ENCODE results near the gene BPIFB4.
"Not testable (repeated sequence)": the region's sequence is repeated elsewhere in the genome, so short reads cannot be mapped to it uniquely, and the experiment has no call there.

BPIFB4 gene

DNA sequence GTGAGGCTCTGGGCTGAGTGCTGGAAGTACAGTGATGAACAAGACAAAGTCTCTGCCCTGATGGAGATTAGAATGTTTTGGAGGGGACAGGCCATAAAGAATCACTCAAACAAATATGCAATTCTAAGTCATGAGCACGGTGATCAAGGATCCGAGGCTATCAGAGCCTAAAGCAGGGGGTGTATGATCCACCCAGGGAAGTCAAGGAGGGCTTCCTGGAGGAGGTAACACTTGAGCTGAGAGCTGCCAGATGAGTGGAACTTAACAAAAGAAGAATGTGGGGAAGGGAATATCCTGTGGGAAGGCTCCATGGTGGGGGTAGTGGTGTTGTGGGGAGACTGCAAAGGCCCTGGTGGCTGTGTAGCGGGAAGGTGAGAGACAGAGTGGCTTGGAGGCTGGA, 12.2 kb downstream of the BPIFB4 start:
- H3K4me1 Mint-ChIP-seq (ENCODE audit: low read depth): peaks cover 2% of the 10 kb centered on the region
- no peaks in the 10 kb centered on the region for H3K9me3 Mint-ChIP-seq
- H3K4me3 Mint-ChIP-seq: no peak overlapping the region
- DNase-seq: no peak
- no peak overlapping the region for H3K27ac Mint-ChIP-seq
- H3K36me3 Mint-ChIP-seq (ENCODE audit: low read depth): no peaks in the 10 kb centered on the region
- H3K27me3 Mint-ChIP-seq: no peaks in the 10 kb centered on the region

DNA sequence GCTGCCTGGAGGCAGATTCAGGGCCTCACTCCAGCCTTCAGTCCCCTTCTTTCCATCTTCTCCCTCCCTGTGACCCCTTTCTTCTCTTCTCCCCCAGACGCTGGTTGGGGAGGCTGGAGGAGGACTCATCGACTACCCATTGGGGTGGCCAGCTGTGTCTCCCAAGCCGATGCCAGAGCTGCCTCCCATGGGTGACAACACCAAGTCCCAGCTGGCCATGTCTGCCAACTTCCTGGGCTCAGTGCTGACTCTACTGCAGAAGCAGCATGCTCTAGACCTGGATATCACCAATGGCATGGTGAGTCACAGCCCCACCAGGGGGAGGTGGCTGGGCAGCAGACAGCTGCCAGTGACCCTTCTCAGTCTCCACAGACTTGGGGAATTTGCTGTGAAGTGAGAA, 12.9 kb downstream of the BPIFB4 start:
- no peak for DNase-seq
- Mint-ChIP-seq H3K27me3 (no peaks in the 10 kb centered on the region), H3K9me3 (no peaks in the 10 kb centered on the region), H3K36me3 (ENCODE audit: low read depth) (no peaks in the 10 kb centered on the region), H3K27ac (no peak overlapping the region), H3K4me1 (ENCODE audit: low read depth) (peaks cover 2% of the 10 kb centered on the region), H3K4me3 (no peak overlapping the region)

DNA sequence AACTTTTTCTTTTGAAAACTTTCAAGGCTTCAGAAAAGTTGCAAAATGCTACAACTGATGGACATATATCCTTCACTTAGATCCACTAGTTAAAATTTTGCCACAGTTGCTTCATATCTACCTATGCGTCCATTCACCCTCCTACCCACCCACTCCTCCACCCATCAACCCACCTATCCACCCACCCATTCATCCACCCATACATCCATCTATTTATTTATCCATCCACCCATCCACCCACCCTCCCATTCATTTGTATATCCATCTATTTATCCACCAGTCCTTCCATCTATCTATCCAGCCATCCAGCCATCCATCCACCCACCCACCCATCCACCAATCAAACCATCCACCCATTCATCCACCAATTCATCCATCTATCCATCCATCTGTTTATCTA, 13.6 kb downstream of the BPIFB4 start:
- H3K4me3 Mint-ChIP-seq: no peak overlapping the region
- DNase-seq: no peak
- H3K27me3 Mint-ChIP-seq: no peaks in the 10 kb centered on the region
- H3K4me1 Mint-ChIP-seq (ENCODE audit: low read depth): peaks cover 2% of the 10 kb centered on the region
- H3K27ac Mint-ChIP-seq: no peak overlapping the region
- H3K9me3 Mint-ChIP-seq: no peaks in the 10 kb centered on the region
- H3K36me3 Mint-ChIP-seq (ENCODE audit: low read depth): no peaks in the 10 kb centered on the region

- H3K9me3 Mint-ChIP-seq: no peaks in the 10 kb centered on the region
- no peak overlapping the region for H3K27ac Mint-ChIP-seq
- H3K27me3 Mint-ChIP-seq: no peaks in the 10 kb centered on the region
- peaks cover 2% of the 10 kb centered on the region for H3K4me1 Mint-ChIP-seq (ENCODE audit: low read depth)
- no peak overlapping the region for H3K4me3 Mint-ChIP-seq
- no peaks in the 10 kb centered on the region for H3K36me3 Mint-ChIP-seq (ENCODE audit: low read depth)
- DNase-seq: no peak
These were observed 14.1 kb downstream of the BPIFB4 start for GRCh38 chr20:33093582-33093981.

DNA sequence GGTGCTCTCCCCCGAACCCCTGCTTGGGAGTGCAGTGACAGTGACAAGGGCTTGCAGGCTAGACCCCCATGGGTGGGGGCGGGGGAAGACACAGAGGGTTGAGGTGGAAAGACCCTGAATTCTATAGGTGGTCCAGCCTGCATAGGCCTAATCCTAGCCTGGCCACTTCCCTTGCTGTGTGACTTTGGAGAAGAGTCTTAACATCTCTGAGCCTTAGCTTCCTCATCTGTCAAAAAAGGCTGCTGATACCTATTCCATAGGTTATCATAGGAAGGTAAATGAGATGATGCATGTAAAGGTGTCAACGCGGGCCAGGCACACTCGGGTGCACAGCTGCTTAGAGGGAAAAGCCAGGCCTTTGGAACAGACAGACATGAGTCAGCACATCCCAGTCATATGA, 15.8 kb downstream of the BPIFB4 start:
- no peaks in the 10 kb centered on the region for H3K9me3 Mint-ChIP-seq
- peaks cover 2% of the 10 kb centered on the region for H3K4me1 Mint-ChIP-seq (ENCODE audit: low read depth)
- no peak for DNase-seq
- no peaks in the 10 kb centered on the region for H3K36me3 Mint-ChIP-seq (ENCODE audit: low read depth)
- no peaks in the 10 kb centered on the region for H3K27me3 Mint-ChIP-seq
- no peak overlapping the region for H3K4me3 Mint-ChIP-seq
- H3K27ac Mint-ChIP-seq: no peak overlapping the region

GRCh38 chr20:33095902-33096584, 16.6 kb downstream of the BPIFB4 start:
- H3K4me1 Mint-ChIP-seq (ENCODE audit: low read depth): not testable (repeated sequence)

GRCh38 chr20:33097001-33097400, 17.6 kb downstream of the BPIFB4 start:
- DNase-seq: no peak
- H3K27ac Mint-ChIP-seq: no peak overlapping the region
- H3K36me3 Mint-ChIP-seq (ENCODE audit: low read depth): no peaks in the 10 kb centered on the region
- H3K4me1 Mint-ChIP-seq (ENCODE audit: low read depth): peaks cover 2% of the 10 kb centered on the region
- no peaks in the 10 kb centered on the region for H3K27me3 Mint-ChIP-seq
- H3K9me3 Mint-ChIP-seq: no peaks in the 10 kb centered on the region
- no peak overlapping the region for H3K4me3 Mint-ChIP-seq

More at GRCh38 chr20:33095902-33096584, 16.6 kb downstream of the BPIFB4 start:
- H3K27me3 Mint-ChIP-seq; H3K9me3 Mint-ChIP-seq; H3K27ac Mint-ChIP-seq; H3K4me3 Mint-ChIP-seq; H3K36me3 Mint-ChIP-seq (ENCODE audit: low read depth): not testable (repeated sequence)
- DNase-seq: peak; percentile 34

- Mint-ChIP-seq H3K27me3 (no peaks in the 10 kb centered on the region), H3K4me3 (no peak overlapping the region), H3K27ac (no peak overlapping the region), H3K4me1 (ENCODE audit: low read depth) (peaks cover 2% of the 10 kb centered on the region), H3K36me3 (ENCODE audit: low read depth) (no peaks in the 10 kb centered on the region), H3K9me3 (no peaks in the 10 kb centered on the region)
- DNase-seq: no peak
These were observed 20.5 kb downstream of the BPIFB4 start for GRCh38 chr20:33099843-33100538.

DNA sequence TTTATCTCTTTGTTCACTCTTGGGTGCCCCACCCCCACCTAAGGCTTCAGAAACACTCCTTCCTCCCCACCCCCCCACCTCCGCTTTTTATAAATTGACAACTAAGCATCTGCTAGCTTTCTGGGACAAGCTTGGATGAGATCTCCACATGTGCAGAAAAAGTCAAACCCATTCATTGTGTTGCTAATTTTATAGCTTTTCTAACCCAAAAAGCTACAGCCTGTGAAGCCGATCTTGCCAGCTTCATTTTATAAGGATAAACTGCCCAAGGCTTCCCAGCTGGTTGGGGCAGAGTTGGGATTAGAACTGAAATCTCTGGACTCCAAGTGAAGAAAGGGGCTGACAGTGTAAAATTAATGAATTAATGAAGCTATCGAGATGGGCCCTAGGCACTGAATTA, 24.1 kb downstream of the BPIFB4 start:
- H3K27me3 Mint-ChIP-seq: no peaks in the 10 kb centered on the region
- no peak overlapping the region for H3K4me3 Mint-ChIP-seq
- H3K4me1 Mint-ChIP-seq (ENCODE audit: low read depth): no peaks in the 10 kb centered on the region
- no peaks in the 10 kb centered on the region for H3K36me3 Mint-ChIP-seq (ENCODE audit: low read depth)
- H3K27ac Mint-ChIP-seq: no peak overlapping the region
- H3K9me3 Mint-ChIP-seq: no peaks in the 10 kb centered on the region
- DNase-seq: no peak

DNA sequence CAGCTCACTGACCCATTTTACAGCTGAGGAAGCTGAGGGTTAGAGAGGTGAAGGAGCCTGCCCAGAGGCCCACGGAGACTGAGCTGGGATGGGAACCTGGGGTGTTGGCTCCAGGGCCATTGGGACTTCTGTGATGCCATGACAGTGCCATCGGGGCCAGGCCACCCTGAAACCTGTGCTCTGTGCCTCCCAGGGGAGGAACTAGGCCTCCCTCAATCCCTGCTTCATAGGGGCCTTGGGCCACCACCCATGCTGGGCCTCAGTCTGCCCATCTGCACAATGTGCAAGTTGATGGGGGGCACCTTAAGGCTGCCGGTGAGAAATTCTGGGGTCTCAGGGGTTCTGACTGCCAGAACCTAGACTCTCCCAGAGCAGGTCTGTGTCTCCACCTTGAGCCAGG, 24.9 kb downstream of the BPIFB4 start:
- Mint-ChIP-seq H3K4me1 (ENCODE audit: low read depth) (no peaks in the 10 kb centered on the region), H3K4me3 (no peak overlapping the region), H3K27ac (no peak overlapping the region), H3K9me3 (no peaks in the 10 kb centered on the region), H3K36me3 (ENCODE audit: low read depth) (no peaks in the 10 kb centered on the region), H3K27me3 (no peaks in the 10 kb centered on the region)
- DNase-seq: no peak

DNA sequence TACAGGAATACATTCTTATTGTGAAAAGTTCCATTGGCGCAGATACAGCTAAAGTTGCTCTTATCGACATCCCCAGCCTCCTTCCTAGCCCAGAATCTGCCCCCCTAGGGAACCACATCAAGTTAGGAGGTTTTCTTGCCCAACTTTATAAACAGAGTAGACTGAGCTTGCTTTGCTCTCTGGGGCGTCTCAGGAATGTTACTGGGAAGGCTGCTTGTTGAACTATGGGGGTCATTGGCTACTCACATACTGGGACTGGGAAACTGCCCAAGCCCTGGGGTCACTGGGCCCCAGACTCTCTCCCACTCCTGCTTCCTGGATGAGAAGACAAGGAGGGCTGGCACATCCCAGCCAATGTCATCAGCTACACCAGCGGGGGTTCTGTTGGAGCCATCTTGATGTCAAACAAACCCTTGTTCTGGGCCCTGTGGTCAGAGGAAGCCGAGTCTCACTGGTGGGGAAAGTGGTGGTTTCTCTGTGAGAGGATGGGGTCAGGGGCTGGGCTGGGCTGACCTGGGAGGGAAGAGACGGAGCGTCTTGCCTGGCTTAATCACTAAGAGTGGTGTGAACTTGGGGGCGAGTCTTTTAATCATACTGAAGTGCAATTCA, 26.0 kb downstream of the BPIFB4 start:
- H3K9me3 Mint-ChIP-seq: no peaks in the 10 kb centered on the region
- no peak for DNase-seq
- no peaks in the 10 kb centered on the region for H3K4me1 Mint-ChIP-seq (ENCODE audit: low read depth)
- H3K27ac Mint-ChIP-seq: no peak overlapping the region
- H3K27me3 Mint-ChIP-seq: no peaks in the 10 kb centered on the region
- no peaks in the 10 kb centered on the region for H3K36me3 Mint-ChIP-seq (ENCODE audit: low read depth)
- H3K4me3 Mint-ChIP-seq: no peak overlapping the region

DNA sequence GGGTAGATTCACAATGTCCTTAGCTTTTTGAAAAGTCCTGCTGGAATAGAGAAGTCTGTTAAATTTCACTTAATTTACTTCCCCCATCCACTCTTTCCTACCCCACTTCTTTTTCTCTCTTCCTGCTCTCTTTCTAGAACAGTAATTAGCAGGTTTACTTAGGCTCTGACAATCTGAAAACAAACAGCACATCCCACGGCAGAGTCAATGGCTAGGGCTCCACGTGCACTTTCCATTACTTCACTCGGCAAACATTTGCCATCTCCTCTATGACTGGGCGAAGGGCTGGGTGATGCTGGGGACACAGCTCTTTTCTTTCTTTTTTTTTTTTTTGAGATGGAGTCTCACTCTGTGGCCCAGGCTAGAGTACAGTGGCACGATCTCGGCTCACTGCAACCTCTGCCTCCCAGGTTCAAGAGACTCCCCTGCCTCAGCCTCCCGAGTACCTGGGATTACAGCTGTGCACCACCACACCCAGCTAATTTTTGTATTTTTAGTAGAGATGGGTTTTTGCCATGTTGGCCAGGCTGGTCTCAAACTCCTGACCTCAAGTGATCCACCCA, 26.7 kb downstream of the BPIFB4 start:
- not testable (repeated sequence) for H3K27ac Mint-ChIP-seq; DNase-seq; H3K27me3 Mint-ChIP-seq; H3K9me3 Mint-ChIP-seq; H3K4me3 Mint-ChIP-seq; H3K4me1 Mint-ChIP-seq (ENCODE audit: low read depth); H3K36me3 Mint-ChIP-seq (ENCODE audit: low read depth)

DNA sequence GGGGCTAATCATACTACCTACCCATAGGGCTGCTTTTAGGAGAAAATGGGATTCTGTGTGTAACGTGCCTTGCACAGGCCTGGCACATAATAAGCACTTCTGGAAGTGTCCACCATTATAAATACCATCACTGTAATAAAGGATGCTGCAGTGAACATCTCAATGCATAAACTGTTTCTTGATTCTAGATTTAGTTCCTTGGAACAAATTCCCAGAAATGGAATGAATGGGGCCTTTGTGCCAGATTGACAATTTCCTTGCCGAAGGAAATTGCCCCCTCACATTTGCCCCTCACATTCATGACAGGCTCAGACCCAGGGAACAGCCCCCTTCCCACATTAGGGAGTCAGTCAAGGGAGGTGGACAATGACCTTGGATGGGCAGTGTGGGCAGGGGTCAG, 29.2 kb downstream of the BPIFB4 start:
- no peak overlapping the region for H3K4me3 Mint-ChIP-seq
- no peaks in the 10 kb centered on the region for H3K27me3 Mint-ChIP-seq
- H3K36me3 Mint-ChIP-seq (ENCODE audit: low read depth): no peaks in the 10 kb centered on the region
- H3K27ac Mint-ChIP-seq: no peak overlapping the region
- no peaks in the 10 kb centered on the region for H3K4me1 Mint-ChIP-seq (ENCODE audit: low read depth)
- no peaks in the 10 kb centered on the region for H3K9me3 Mint-ChIP-seq
- no peak for DNase-seq

DNA sequence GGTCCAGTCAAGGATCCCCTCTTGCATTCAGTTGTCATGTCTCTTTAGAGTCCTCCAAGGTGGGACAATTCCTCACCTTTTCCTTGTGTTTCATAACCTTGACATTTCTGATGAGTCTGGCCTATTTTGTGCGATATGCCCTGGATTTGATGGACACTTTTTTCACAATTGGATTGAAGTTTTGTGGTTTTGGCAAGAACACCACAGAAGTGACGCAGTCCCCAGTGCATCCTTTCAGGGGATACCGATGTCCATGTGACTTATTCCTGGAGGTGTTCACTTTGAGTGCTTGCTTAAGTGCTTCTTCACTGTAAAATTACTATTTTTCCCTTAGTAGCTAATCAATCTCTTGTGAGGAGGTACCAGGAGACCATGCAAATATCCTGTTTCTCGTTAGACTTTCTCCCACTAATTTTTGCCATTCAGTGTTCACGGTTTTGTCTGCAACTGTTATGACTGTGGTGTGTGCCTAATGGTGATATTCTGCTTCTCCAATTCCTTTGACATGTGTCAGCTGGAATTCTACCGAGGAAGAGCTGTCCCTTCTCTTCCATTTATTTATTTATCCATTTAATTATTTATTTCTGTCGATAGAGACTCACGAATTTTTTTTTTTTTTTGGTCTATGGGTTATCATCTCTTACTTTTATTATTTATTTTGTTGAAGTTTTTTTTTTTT, 30.8 kb downstream of the BPIFB4 start:
- H3K27ac Mint-ChIP-seq: no peak overlapping the region
- no peaks in the 10 kb centered on the region for H3K36me3 Mint-ChIP-seq (ENCODE audit: low read depth)
- no peaks in the 10 kb centered on the region for H3K4me1 Mint-ChIP-seq (ENCODE audit: low read depth)
- no peak for DNase-seq
- no peaks in the 10 kb centered on the region for H3K27me3 Mint-ChIP-seq
- H3K4me3 Mint-ChIP-seq: no peak overlapping the region
- no peaks in the 10 kb centered on the region for H3K9me3 Mint-ChIP-seq

DNA sequence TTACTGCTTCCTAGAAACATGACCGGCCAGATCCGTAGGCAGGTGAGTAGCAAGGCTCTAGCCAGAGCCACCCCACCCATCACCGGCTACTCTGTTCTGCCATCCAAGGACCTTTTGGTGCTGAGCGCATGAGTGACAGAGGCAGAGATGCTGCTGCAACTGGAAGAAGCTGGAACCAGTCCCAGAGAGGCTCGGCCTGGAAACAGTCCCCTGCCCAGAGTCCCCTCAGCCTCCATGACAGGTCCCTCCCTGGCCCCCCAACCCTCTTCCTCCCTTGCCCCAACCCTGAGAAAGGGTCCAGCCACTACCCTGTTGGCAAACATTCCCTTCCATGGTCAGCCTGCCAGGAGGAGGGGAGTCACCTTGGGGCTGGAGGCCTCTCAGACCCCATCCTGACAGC, 31.9 kb downstream of the BPIFB4 start:
- no peak for DNase-seq
- Mint-ChIP-seq H3K9me3 (no peaks in the 10 kb centered on the region), H3K27me3 (no peaks in the 10 kb centered on the region), H3K36me3 (ENCODE audit: low read depth) (no peaks in the 10 kb centered on the region), H3K27ac (no peak overlapping the region), H3K4me3 (no peak overlapping the region), H3K4me1 (ENCODE audit: low read depth) (no peaks in the 10 kb centered on the region)

Data from activated T-cell treated with anti-CD3 and anti-CD28 coated beads, Interleukin-2, amount 50 U/mL, for 24 hours (primary cell).